Immature natural killer cell (primary cell): ENCODE measurements around the gene LCLAT1. TPM values are rescaled to one million over a fixed set of nuclear protein-coding genes. Genes with fewer than 3 reads are reported as not detected.
A peak's percentile ranks its signal among the peaks of the same experiment; 100 is the strongest.

Experiments used
- DNase-seq, 3 donors: peaks; one replicate each; pipeline ENCODE4 v3.0.0; 2022; ENCODE audit warnings: mixed read lengths in 1 of 3
- H3K27ac Mint-ChIP-seq, 6 donors: one replicate each; pipeline ENCODE4 v1.8.0; 2020; ENCODE audit warnings: mixed read lengths in 6 of 6, mild to moderate bottlenecking in 5 of 6, inconsistent platforms in 4 of 6, moderate library complexity in 3 of 6
- H3K27me3 Mint-ChIP-seq, 3 donors: one replicate each; pipeline ENCODE4 v1.8.0; 2020 to 2021; ENCODE audit warnings: low read depth in 3 of 3, mild to moderate bottlenecking in 3 of 3, mixed read lengths in 3 of 3, moderate library complexity in 3 of 3, inconsistent platforms in 1 of 3
- H3K36me3 Mint-ChIP-seq, 3 donors: one replicate each; pipeline ENCODE4 v1.8.0; 2020; ENCODE audit warnings: mixed read lengths in 3 of 3, inconsistent platforms in 2 of 3, mild to moderate bottlenecking in 2 of 3
- H3K4me1 Mint-ChIP-seq, 2 donors: one replicate each; pipeline ENCODE4 v1.8.0; 2020; ENCODE audit warnings: inconsistent platforms in 2 of 2, mild to moderate bottlenecking in 2 of 2, mixed read lengths in 2 of 2, moderate library complexity in 1 of 2
- H3K4me3 Mint-ChIP-seq, 5 donors: one replicate each; pipeline ENCODE4 v1.8.0; 2020; ENCODE audit warnings: mild to moderate bottlenecking in 5 of 5, mixed read lengths in 5 of 5, inconsistent platforms in 3 of 5, moderate library complexity in 3 of 5
- H3K9me3 Mint-ChIP-seq, 6 donors: one replicate each; pipeline ENCODE4 v1.8.0; 2020; ENCODE audit warnings: mild to moderate bottlenecking in 6 of 6, mixed read lengths in 6 of 6, inconsistent platforms in 4 of 6, moderate library complexity in 3 of 6
- polyA plus RNA-seq, 3 donors: library from polyadenylated mRNA; unstranded; fragments of 300-500 nt; fragmentation: Illumina TruSeq; gene quantifications; one replicate each; pipeline ENCODE4 v1.2.3, GENCODE V29; 2021

The LCLAT1 gene
- polyA plus RNA-seq, 3 donors from 2014 or later = 4.7 to 13.5 (median 5.4) TPM

DNA sequence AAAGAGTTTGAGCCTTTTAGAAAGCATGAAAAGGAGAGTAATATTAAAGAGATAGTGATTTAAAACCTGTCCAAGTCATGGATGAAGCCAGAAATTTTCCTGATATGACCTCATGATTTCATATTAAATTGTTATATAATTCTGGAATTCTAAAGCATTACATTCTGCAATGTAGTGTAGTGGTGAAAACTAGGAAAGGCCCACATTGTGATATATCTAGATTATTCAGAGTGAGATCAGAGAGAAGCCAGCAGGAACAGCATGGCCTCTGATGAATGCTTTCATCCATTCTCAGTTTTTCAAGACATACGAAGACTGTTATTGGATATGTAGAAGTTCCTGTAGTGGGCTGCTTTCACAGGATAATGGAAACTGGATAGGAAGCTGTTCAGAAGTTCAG is 98.8 kb downstream of the LCLAT1 start:
- H3K27me3 Mint-ChIP-seq = peaks cover 0 to 1% (median 0%) of the 10 kb centered on the region in 3 donors
- peaks cover 0 to 16% (median 13%) of the 10 kb centered on the region in 3 donors for H3K36me3 Mint-ChIP-seq
- H3K4me3 Mint-ChIP-seq = no peak overlapping the region
- H3K27ac Mint-ChIP-seq = no peak overlapping the region
- no peaks in the 10 kb centered on the region for H3K9me3 Mint-ChIP-seq
- no peak for DNase-seq
- H3K4me1 Mint-ChIP-seq = peaks cover 6 to 13% of the 10 kb centered on the region in 2 donors

DNA sequence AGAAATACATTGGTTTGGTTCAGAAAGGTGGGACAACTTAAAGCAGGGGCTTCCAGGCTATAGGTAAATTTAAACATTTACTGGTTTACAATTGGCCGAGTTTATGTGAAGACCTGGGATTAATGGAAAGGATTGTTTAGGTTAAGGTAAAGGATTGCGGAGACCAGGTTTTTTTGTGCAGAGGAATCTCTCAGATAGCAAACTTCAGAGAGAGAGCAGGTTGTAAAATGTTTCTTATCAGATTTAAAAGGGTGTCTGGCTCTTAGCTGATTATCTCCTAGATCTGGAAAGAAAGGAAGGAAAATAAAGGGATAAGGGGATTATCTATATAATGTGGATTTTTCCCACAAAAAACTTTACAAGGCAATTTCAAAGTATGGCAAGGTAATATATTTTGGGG is 101.3 kb downstream of the LCLAT1 start:
- no peaks in the 10 kb centered on the region for H3K9me3 Mint-ChIP-seq
- no peak overlapping the region for H3K4me3 Mint-ChIP-seq
- H3K27ac Mint-ChIP-seq = no peak overlapping the region
- H3K27me3 Mint-ChIP-seq = peaks cover 0 to 1% (median 0%) of the 10 kb centered on the region in 3 donors
- H3K36me3 Mint-ChIP-seq = peaks cover 8 to 22% (median 17%) of the 10 kb centered on the region in 3 donors
- DNase-seq = no peak
- H3K4me1 Mint-ChIP-seq = no peaks in the 10 kb centered on the region

DNA sequence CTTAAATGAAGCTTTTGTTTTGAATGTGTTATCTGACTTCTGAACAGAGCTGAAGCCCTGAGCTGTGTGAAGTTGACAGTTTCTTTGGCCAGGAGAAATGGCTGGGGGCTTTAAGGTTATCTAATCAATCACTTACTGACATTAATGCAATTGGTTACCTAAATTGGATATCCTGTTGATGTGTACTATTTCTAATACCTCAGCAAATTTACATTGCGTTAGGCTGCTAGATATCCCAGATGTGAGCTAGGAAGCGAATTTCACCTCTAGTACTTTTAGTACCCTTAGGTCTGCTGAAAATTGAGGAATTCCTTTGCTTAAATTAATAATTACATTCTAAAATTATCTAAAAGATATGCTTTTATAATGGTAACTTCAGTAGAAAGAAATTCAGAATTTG is 102.0 kb downstream of the LCLAT1 start:
- Mint-ChIP-seq H3K27me3 (no peaks in the 10 kb centered on the region), H3K4me3 (no peak overlapping the region), H3K9me3 (no peaks in the 10 kb centered on the region), H3K4me1 (no peaks in the 10 kb centered on the region), H3K27ac (no peak overlapping the region), H3K36me3 (peaks cover 8 to 22% (median 12%) of the 10 kb centered on the region in 3 donors)
- no peak for DNase-seq

- Mint-ChIP-seq H3K4me1 (no peaks in the 10 kb centered on the region), H3K36me3 (peaks cover 3 to 6% (median 3%) of the 10 kb centered on the region in 3 donors), H3K27me3 (no peaks in the 10 kb centered on the region), H3K27ac (peak overlapping the region in 1 of 6 donors; percentile 5), H3K9me3 (no peaks in the 10 kb centered on the region), H3K4me3 (no peak overlapping the region)
- DNase-seq = no peak
Observed at GRCh38 chr2:30559544-30560275, 112.7 kb downstream of the LCLAT1 start.

DNA sequence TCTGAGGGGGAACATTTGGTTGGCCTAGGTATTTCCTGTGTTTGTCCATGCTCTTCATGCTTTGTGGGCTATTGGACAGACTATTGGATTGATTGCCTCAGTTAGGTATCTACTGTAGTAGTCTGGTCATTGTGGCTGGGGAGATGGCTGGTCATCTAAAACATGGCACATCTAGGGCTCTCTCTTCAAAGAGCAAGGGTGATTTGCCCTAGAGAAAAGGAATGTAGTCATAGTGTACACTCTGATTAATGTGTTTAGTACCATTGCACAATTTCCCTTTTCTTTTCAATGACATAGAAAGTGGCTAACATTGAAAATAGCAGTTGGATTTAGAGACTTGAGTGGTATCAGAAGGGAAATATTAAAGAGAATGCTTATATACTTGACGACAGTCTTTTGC is 114.3 kb downstream of the LCLAT1 start:
- Mint-ChIP-seq H3K4me3 (no peak overlapping the region), H3K9me3 (no peaks in the 10 kb centered on the region), H3K27me3 (no peaks in the 10 kb centered on the region), H3K36me3 (peaks cover 0 to 3% (median 3%) of the 10 kb centered on the region in 3 donors), H3K27ac (no peak overlapping the region), H3K4me1 (no peaks in the 10 kb centered on the region)
- DNase-seq = no peak

DNA sequence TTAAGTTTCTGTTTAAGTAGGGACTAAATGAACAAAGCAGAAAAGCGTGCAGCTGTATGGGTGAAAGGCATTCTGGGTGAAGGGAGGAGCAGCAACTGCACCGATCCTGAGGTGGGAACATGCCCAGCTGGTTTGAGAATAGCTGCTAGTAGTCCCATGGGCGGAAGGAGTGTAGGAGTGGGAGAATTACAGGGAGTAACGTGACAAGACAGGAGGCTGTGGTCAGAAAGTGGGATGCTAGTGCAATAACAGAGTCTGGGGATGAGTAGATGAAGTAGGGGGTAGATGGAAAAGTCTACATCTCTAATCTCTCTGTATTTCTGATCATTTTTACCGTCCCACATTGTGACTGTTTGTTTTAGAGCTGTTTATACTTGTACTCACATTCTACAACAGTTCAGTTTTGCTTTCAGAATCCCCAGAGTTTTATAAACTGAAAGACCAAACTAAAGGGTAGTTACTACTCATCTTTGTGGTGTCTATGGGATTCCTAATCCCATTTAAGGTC is 118.9 kb downstream of the LCLAT1 start:
- no peaks in the 10 kb centered on the region for H3K4me1 Mint-ChIP-seq
- no peaks in the 10 kb centered on the region for H3K9me3 Mint-ChIP-seq
- peaks cover 8 to 16% (median 11%) of the 10 kb centered on the region in 3 donors for H3K36me3 Mint-ChIP-seq
- no peaks in the 10 kb centered on the region for H3K27me3 Mint-ChIP-seq
- DNase-seq = no peak
- no peak overlapping the region for H3K27ac Mint-ChIP-seq
- H3K4me3 Mint-ChIP-seq = no peak overlapping the region

DNA sequence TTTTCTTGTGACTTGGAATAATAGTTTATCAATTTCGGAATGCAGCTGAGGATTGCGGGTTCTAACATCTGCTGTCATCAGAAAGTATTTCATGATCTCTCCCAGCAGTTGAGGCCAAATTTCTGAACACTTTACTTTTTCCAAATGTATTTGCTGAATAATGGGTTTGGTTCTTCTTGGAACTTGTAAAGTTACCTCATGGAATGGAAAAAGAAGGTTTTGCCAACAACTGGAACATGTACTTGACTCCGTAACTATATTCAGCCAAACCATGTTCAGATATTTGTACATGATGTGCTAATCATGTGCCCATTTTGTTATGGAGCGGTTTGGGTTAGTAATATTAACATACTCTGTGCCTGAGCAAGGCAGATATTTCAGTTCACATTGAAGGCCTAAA is 119.6 kb downstream of the LCLAT1 start:
- Mint-ChIP-seq H3K4me3 (no peak overlapping the region), H3K4me1 (no peaks in the 10 kb centered on the region), H3K9me3 (no peaks in the 10 kb centered on the region), H3K27ac (no peak overlapping the region), H3K36me3 (peaks cover 8 to 18% (median 13%) of the 10 kb centered on the region in 3 donors), H3K27me3 (no peaks in the 10 kb centered on the region)
- no peak for DNase-seq

DNA sequence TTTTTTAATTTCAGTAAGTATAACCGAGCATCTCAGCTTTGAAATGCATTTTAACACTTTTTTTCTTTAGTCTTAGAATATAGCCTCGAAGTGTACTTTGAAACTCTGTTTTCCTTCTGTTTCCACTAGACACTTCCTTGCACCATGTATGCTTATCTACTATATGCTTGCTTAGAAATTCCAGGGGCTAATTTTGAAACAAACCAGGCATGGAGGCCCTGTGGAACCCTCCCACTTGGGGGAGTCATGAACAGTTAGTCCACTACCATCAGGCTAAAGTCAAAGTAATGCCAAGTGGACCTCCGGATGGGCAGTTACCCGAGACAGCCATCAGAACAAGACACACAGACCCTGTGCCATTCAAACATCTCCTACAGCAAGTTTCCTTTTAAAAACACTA is 120.3 kb downstream of the LCLAT1 start:
- Mint-ChIP-seq H3K36me3 (peaks cover 8 to 21% (median 13%) of the 10 kb centered on the region in 3 donors), H3K9me3 (no peaks in the 10 kb centered on the region), H3K4me3 (no peak overlapping the region), H3K27me3 (no peaks in the 10 kb centered on the region), H3K27ac (no peak overlapping the region), H3K4me1 (no peaks in the 10 kb centered on the region)
- no peak for DNase-seq

DNA sequence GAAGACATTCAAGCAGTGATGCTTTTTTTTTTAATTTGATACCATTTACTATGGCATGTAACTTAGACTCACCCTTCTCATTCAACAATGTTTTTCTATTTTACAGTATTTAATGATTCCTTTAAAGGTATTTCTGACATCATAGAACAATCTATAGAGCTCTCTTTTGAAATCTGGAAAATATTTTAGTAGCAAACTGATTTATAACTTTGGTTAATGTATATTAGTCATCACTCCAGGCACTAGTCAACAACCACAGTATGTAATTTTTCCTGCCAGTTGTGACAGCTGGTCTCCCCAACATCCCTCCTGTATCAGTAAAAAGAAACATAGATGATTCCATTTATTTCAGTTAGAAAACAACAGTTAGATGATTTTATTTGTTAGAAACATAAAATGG is 122.9 kb downstream of the LCLAT1 start:
- no peaks in the 10 kb centered on the region for H3K9me3 Mint-ChIP-seq
- peaks cover 0 to 1% (median 0%) of the 10 kb centered on the region in 3 donors for H3K27me3 Mint-ChIP-seq
- no peak overlapping the region for H3K4me3 Mint-ChIP-seq
- no peak for DNase-seq
- H3K4me1 Mint-ChIP-seq = no peaks in the 10 kb centered on the region
- H3K36me3 Mint-ChIP-seq = peaks cover 5 to 22% (median 18%) of the 10 kb centered on the region in 3 donors
- H3K27ac Mint-ChIP-seq = no peak overlapping the region

DNA sequence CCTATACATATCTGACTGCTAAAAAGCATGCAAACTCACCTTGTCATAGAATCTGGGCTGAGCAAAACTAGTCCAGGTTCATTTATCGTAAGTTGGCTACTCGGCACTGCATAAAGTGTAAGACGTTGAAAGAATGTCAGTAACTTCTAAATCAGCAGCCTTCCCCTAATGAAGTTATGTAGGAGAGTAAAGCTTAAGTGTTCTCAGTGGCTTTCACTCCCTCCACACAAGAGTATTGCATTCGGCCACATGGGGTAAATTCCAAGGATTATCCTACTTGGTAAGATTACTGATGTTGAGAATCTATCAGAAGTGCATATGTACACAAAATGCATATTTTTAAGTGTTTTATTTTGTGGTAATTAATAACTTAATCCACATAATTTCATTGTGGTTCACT is 130.1 kb downstream of the LCLAT1 start:
- H3K27me3 Mint-ChIP-seq = peaks cover 0 to 2% (median 1%) of the 10 kb centered on the region in 3 donors
- no peak overlapping the region for H3K27ac Mint-ChIP-seq
- peaks cover 0 to 10% (median 8%) of the 10 kb centered on the region in 3 donors for H3K36me3 Mint-ChIP-seq
- H3K4me3 Mint-ChIP-seq = no peak overlapping the region
- H3K9me3 Mint-ChIP-seq = no peaks in the 10 kb centered on the region
- peaks cover 4 to 6% of the 10 kb centered on the region in 2 donors for H3K4me1 Mint-ChIP-seq
- no peak for DNase-seq

DNA sequence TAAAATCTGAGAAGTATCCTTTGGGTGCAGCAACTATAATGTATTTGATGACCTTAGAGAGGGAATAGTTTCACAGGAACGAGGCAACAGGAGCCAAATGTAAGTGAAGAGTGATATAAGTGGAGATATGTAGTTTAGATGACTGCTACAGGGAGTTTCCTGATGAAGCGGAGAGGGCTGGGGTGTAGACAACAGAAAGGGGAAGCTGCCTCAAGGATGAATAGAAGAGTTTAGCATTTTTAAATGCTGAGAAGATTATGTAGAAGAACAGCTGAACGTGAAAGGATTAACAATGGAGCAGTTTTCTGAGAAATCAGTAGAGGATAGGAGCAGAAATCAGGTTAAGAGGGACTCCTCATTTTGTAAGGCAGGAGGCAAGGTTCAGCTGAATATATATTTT is 133.3 kb downstream of the LCLAT1 start:
- H3K27ac Mint-ChIP-seq = peak overlapping the region in 1 of 6 donors; percentile 67
- H3K36me3 Mint-ChIP-seq = peaks cover 5 to 12% (median 5%) of the 10 kb centered on the region in 3 donors
- H3K4me3 Mint-ChIP-seq = no peak overlapping the region
- H3K27me3 Mint-ChIP-seq = peaks cover 0 to under 1% (median 0%) of the 10 kb centered on the region in 3 donors
- H3K4me1 Mint-ChIP-seq = peaks cover 4 to 6% of the 10 kb centered on the region in 2 donors
- DNase-seq = no peak
- H3K9me3 Mint-ChIP-seq = no peaks in the 10 kb centered on the region

GRCh38 chr2:30582521-30582920 is 135.5 kb downstream of the LCLAT1 start:
- Mint-ChIP-seq H3K36me3 (peaks cover 11 to 19% (median 18%) of the 10 kb centered on the region in 3 donors), H3K9me3 (no peaks in the 10 kb centered on the region), H3K4me3 (no peak overlapping the region), H3K27me3 (no peaks in the 10 kb centered on the region), H3K4me1 (peaks cover 4 to 6% of the 10 kb centered on the region in 2 donors), H3K27ac (no peak overlapping the region)
- DNase-seq = no peak

DNA sequence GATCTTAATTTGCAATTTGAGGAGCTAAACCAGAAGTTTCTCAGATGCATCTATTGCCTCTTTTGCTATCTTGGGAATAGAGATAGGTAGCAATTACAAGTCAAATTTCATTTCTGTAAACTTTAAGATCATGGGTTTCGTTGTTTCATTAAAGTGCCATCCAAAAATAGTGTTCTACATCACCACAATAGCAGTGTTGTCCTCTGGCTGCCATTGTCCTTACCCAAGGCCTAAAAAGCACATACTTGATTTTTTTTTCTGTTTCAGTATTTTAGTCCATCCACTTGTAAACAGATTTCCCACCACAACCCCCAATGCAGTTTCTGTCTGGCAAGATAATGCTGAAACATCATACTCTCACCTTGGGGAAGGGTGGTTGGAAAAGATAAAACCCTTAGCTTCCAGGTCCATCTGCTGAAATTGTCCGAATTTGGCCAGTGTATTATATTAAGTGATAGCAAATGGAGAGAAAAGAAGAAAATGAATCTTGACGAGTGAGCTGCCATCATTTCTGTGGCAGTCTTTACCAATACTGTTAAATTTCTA is 136.2 kb downstream of the LCLAT1 start:
- Mint-ChIP-seq H3K27ac (no peak overlapping the region), H3K4me1 (peaks cover 4 to 6% of the 10 kb centered on the region in 2 donors), H3K36me3 (peaks cover 16 to 19% (median 18%) of the 10 kb centered on the region in 3 donors), H3K27me3 (no peaks in the 10 kb centered on the region), H3K9me3 (no peaks in the 10 kb centered on the region), H3K4me3 (no peak overlapping the region)
- DNase-seq = no peak

- H3K4me3 Mint-ChIP-seq = no peak overlapping the region
- H3K9me3 Mint-ChIP-seq = no peaks in the 10 kb centered on the region
- H3K27ac Mint-ChIP-seq = no peak overlapping the region
- H3K27me3 Mint-ChIP-seq = no peaks in the 10 kb centered on the region
- H3K36me3 Mint-ChIP-seq = peaks cover 16 to 23% (median 18%) of the 10 kb centered on the region in 3 donors
- no peak for DNase-seq
- H3K4me1 Mint-ChIP-seq = peaks cover 4 to 6% of the 10 kb centered on the region in 2 donors
Observed at GRCh38 chr2:30584116-30584515, 137.1 kb downstream of the LCLAT1 start.
